H9 (cell line): Measurements from ENCODE around the gene SPATA31D4. TPM values are rescaled to one million over a fixed set of nuclear protein-coding genes. Genes with fewer than 3 reads are reported as not detected.

Experiments used
- DNase-seq: peaks from one replicate; pipeline ENCODE4 v3.0.0-alpha.2; 2017
- H2AFZ ChIP-seq: one replicate; pipeline ENCODE4 v1.6.1; 2013; ENCODE audit warnings: mild to moderate bottlenecking, low read length, control low read depth, moderate library complexity
- H2AK5ac ChIP-seq: 2 replicates; pipeline ENCODE4 v1.6.1; 2013; ENCODE audit warnings: low read length, control low read depth, mixed read lengths; ENCODE audit not compliant: insufficient read length
- H2BK120ac ChIP-seq: one replicate; pipeline ENCODE4 v1.6.1; 2013; ENCODE audit warnings: low read depth, mild to moderate bottlenecking, low read length, control low read depth, inconsistent platforms; ENCODE audit not compliant: poor library complexity, severe bottlenecking
- H2BK12ac ChIP-seq: 2 replicates; pipeline ENCODE4 v1.6.1; 2013; ENCODE audit warnings: low read length, control low read depth, mixed read lengths, low read depth; ENCODE audit not compliant: insufficient read length
- H2BK15ac ChIP-seq: 2 replicates; pipeline ENCODE4 v1.6.1; 2013; ENCODE audit warnings: low read depth, low read length, control low read depth
- H2BK20ac ChIP-seq: one replicate; pipeline ENCODE4 v1.6.1; 2013; ENCODE audit warnings: low read depth, mild to moderate bottlenecking, low read length, control low read depth, inconsistent platforms; ENCODE audit not compliant: poor library complexity, severe bottlenecking
- H2BK5ac ChIP-seq: 2 replicates; pipeline ENCODE4 v1.6.1; 2013; ENCODE audit warnings: low read length, control low read depth, mixed read lengths; ENCODE audit not compliant: insufficient read length
- H3K14ac ChIP-seq: 2 replicates; pipeline ENCODE4 v1.6.1; 2013; ENCODE audit warnings: low read length, control low read depth; ENCODE audit not compliant: insufficient read depth
- H3K18ac ChIP-seq: 2 replicates; pipeline ENCODE4 v1.6.1; 2013; ENCODE audit warnings: low read depth, mild to moderate bottlenecking, mixed read lengths, low read length, control low read depth; ENCODE audit not compliant: insufficient read length
- H3K23ac ChIP-seq: 2 replicates; pipeline ENCODE4 v1.6.1; 2013; ENCODE audit warnings: low read length, control low read depth, mixed read lengths, low read depth; ENCODE audit not compliant: insufficient read length
- H3K23me2 ChIP-seq: 2 replicates; pipeline ENCODE4 v1.6.1; 2013; ENCODE audit warnings: low read depth, mild to moderate bottlenecking, mixed read lengths, low read length, control low read depth; ENCODE audit not compliant: insufficient read length, poor library complexity, severe bottlenecking
- H3K27ac ChIP-seq: 2 replicates; pipeline ENCODE4 v1.5.1; 2013; ENCODE audit warnings: low read length, control low read depth, mixed read lengths, low read depth; ENCODE audit not compliant: insufficient read length
- H3K27me3 ChIP-seq: 2 replicates; pipeline ENCODE4 v1.6.1; 2013; ENCODE audit warnings: low read length, control low read depth, inconsistent platforms; ENCODE audit not compliant: insufficient read depth
- H3K4ac ChIP-seq: 2 replicates; pipeline ENCODE4 v1.6.1; 2013; ENCODE audit warnings: low read depth, mild to moderate bottlenecking, control low read depth, inconsistent platforms, low read length, moderate library complexity
- H3K4me1 ChIP-seq: 2 replicates; pipeline ENCODE4 v1.6.1; 2013; ENCODE audit warnings: low read length, control low read depth, inconsistent platforms; ENCODE audit not compliant: insufficient read depth
- H3K4me2 ChIP-seq: 2 replicates; pipeline ENCODE4 v1.6.1; 2013; ENCODE audit warnings: low read length, control low read depth, mixed read lengths; ENCODE audit not compliant: insufficient read length, insufficient read depth
- H3K56ac ChIP-seq: 2 replicates; pipeline ENCODE4 v1.6.1; 2013; ENCODE audit warnings: low read depth, mild to moderate bottlenecking, mixed read lengths, low read length, control low read depth; ENCODE audit not compliant: insufficient read length
- H3K79me1 ChIP-seq: 2 replicates; pipeline ENCODE4 v1.6.1; 2013; ENCODE audit warnings: low read depth, mild to moderate bottlenecking, moderate library complexity, low read length, control low read depth, inconsistent platforms; ENCODE audit not compliant: insufficient read depth, poor library complexity, severe bottlenecking
- H3K79me2 ChIP-seq: 2 replicates; pipeline ENCODE4 v1.6.1; 2013; ENCODE audit warnings: low read length, control low read depth, inconsistent platforms; ENCODE audit not compliant: insufficient read depth
- H3K9ac ChIP-seq: 2 replicates; pipeline ENCODE4 v1.6.1; 2013; ENCODE audit warnings: low read length, control low read depth, mixed read lengths; ENCODE audit not compliant: insufficient read length; ENCODE audit errors: extremely low read depth
- H3K9me3 ChIP-seq: one replicate; pipeline ENCODE4 v1.6.1; 2013; ENCODE audit warnings: low read depth, low read length, inconsistent platforms; ENCODE audit not compliant: control insufficient read depth
- H3T11ph ChIP-seq: one replicate; pipeline ENCODE4 v1.6.1; 2013; ENCODE audit warnings: mild to moderate bottlenecking, low read length, control low read depth, inconsistent platforms
- H4K20me1 ChIP-seq: one replicate; pipeline ENCODE4 v1.6.1; 2013; ENCODE audit not compliant: control insufficient read depth, insufficient read length, insufficient read depth
- H4K5ac ChIP-seq: 2 replicates; pipeline ENCODE4 v1.6.1; 2013; ENCODE audit warnings: low read depth, mild to moderate bottlenecking, mixed read lengths, low read length, control low read depth; ENCODE audit not compliant: insufficient read length
- H4K8ac ChIP-seq: replicated peaks from 2 replicates; pipeline ENCODE4 v1.6.1; 2013; ENCODE audit warnings: low read length, control low read depth, mixed read lengths, low read depth; ENCODE audit not compliant: insufficient read length
- H4K91ac ChIP-seq: 2 replicates; pipeline ENCODE4 v1.6.1; 2013; ENCODE audit warnings: low read depth, mild to moderate bottlenecking, moderate library complexity, mixed read lengths, low read length, control low read depth; ENCODE audit not compliant: insufficient read length
- H3K27ac Mint-ChIP-seq, 3 experiments: 2 replicates in 2 of 3; 3 replicates in 1 of 3; pipeline ENCODE4 v1.8.0; 2020 to 2021; ENCODE audit warnings: mixed read lengths in 3 of 3, mild to moderate bottlenecking in 1 of 3, moderate library complexity in 1 of 3
- H3K27me3 Mint-ChIP-seq: 2 replicates; pipeline ENCODE4 v1.8.0; 2021; ENCODE audit warnings: low read depth, mild to moderate bottlenecking, moderate library complexity, mixed read lengths
- H3K36me3 Mint-ChIP-seq, 3 experiments: 2 replicates in 2 of 3; 3 replicates in 1 of 3; pipeline ENCODE4 v1.8.0; 2020 to 2021; ENCODE audit warnings: low read depth in 3 of 3, mixed read lengths in 3 of 3; ENCODE audit not compliant: insufficient read depth in 1 of 3
- H3K4me1 Mint-ChIP-seq, 2 experiments: 2 replicates each; pipeline ENCODE4 v1.8.0; 2020; ENCODE audit warnings: mixed read lengths in 2 of 2
- H3K4me3 Mint-ChIP-seq, 2 experiments: 2 replicates in 1 of 2; 3 replicates in 1 of 2; pipeline ENCODE4 v1.8.0; 2020 to 2021; ENCODE audit warnings: mild to moderate bottlenecking in 2 of 2, mixed read lengths in 2 of 2, moderate library complexity in 1 of 2
- H3K9me3 Mint-ChIP-seq, 2 experiments: 2 replicates in 1 of 2; 3 replicates in 1 of 2; pipeline ENCODE4 v1.8.0; 2020; ENCODE audit warnings: mild to moderate bottlenecking in 2 of 2, mixed read lengths in 2 of 2, moderate library complexity in 1 of 2
- WGBS: extraction: QIAGEN DNeasy Blood & Tissue Kit; methylation state at CpG from one replicate; pipeline ENCODE4 v1.1.7; 2013; ENCODE audit warnings: missing lambda C conversion rate, low lambda C conversion rate, mixed read lengths; ENCODE audit not compliant: insufficient read length; ENCODE audit errors: extremely low coverage; 5-methylcytosine and 5-hydroxymethylcytosine counted together
- total RNA-seq: library from RNA; stranded (reverse); gene quantifications from 2 replicates; pipeline ENCODE4 v1.2.1, GENCODE V29; 2021
- TF ChIP-seq, protein P1 (sequence below): fragments of 200-600 bp; sonication (generic); conservative IDR thresholded peaks from 3 replicates; pipeline ENCODE4 v1.8.0; 2021; ENCODE audit warnings: antibody characterized with exemption, mild to moderate bottlenecking

SPATA31D4 gene
- total RNA-seq, 1 experiment from 2014 or later: not detected

DNA sequence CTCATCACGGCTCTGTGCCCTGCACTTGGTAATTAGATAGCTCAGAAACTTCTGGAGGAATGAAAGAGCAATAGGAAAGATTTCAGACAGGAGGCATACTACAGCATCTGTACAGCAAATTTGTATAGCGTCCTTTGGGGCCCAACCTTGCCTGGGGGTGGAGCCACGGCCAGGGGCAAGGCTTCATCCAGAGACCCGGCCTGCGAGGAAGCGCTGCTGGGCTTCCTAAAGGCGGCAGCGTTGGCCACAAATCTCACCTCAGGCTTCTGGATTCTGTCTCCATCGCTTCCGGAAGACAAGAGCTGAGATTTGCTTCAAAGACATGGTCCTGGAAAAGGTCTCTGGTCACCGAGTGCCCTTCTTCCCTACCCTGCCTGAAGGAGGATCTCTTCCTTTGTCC is 48.1 kb downstream of the SPATA31D4 start:
- Histone ChIP-seq H3K14ac (no peak overlapping the region), H4K91ac (no peak overlapping the region), H3T11ph (no peak overlapping the region), H3K27ac (no peak overlapping the region), H4K5ac (no peak overlapping the region), H4K20me1 (no peaks in the 10 kb centered on the region), H3K4me2 (no peak overlapping the region), H3K23ac (no peak overlapping the region), H4K8ac (no peak overlapping the region), H3K18ac (no peak overlapping the region), H3K4me1 (no peaks in the 10 kb centered on the region), H3K9ac (no peak overlapping the region), H2BK120ac (no peak overlapping the region), H2AFZ (no peak overlapping the region), H3K79me1 (no peaks in the 10 kb centered on the region), H2BK5ac (no peak overlapping the region), H2BK12ac (no peak overlapping the region), H2AK5ac (no peak overlapping the region), H3K79me2 (no peaks in the 10 kb centered on the region), H3K27me3 (no peaks in the 10 kb centered on the region), H3K4ac (no peak overlapping the region), H3K9me3 (no peaks in the 10 kb centered on the region), H2BK15ac (no peak overlapping the region), H3K56ac (no peak overlapping the region), H2BK20ac (no peak overlapping the region), H3K23me2 (no peaks in the 10 kb centered on the region)
- peak; percentile 43 for DNase-seq
- H3K4me1 Mint-ChIP-seq: no peaks in the 10 kb centered on the region
- no CpG with 5 or more reads among the region's 11 CpGs for WGBS
- peaks cover 0 to 2% of the 10 kb centered on the region in 2 experiments; a peak in 3 of 5 replicates for H3K9me3 Mint-ChIP-seq
- TF ChIP-seq, protein P1, sequence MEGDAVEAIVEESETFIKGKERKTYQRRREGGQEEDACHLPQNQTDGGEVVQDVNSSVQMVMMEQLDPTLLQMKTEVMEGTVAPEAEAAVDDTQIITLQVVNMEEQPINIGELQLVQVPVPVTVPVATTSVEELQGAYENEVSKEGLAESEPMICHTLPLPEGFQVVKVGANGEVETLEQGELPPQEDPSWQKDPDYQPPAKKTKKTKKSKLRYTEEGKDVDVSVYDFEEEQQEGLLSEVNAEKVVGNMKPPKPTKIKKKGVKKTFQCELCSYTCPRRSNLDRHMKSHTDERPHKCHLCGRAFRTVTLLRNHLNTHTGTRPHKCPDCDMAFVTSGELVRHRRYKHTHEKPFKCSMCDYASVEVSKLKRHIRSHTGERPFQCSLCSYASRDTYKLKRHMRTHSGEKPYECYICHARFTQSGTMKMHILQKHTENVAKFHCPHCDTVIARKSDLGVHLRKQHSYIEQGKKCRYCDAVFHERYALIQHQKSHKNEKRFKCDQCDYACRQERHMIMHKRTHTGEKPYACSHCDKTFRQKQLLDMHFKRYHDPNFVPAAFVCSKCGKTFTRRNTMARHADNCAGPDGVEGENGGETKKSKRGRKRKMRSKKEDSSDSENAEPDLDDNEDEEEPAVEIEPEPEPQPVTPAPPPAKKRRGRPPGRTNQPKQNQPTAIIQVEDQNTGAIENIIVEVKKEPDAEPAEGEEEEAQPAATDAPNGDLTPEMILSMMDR: peak; percentile 27; the same call in 1 of the 3 replicates
- H3K36me3 Mint-ChIP-seq: peaks cover 0 to 1% (median 0%) of the 10 kb centered on the region in 3 experiments; a peak in 1 of 7 replicates
- no peaks in the 10 kb centered on the region; the same call in 1 of the 2 replicates for H3K27me3 Mint-ChIP-seq
- H3K4me3 Mint-ChIP-seq: no peak overlapping the region
- H3K27ac Mint-ChIP-seq: no peak overlapping the region
